ENCODE measurements around the gene GOLGA6L24.
"Not testable (repeated sequence)": the region's sequence is repeated elsewhere in the genome, so short reads cannot be mapped to it uniquely, and the experiment has no call there.

GOLGA6L24 gene

GRCh38 chr15:28357984-28358383 is at the start of gene GOLGA6L24:
Gene GOLGA6L24 (minus strand): TSS chr15:28358084. CDS start chr15:28358023, 61 bp downstream.
- DNase-seq (ENCODE audit: low read depth in 2 of 2) = not testable (repeated sequence)

- not testable (repeated sequence) for DNase-seq (ENCODE audit: low read depth in 2 of 2)
Observed at GRCh38 chr15:28402774-28403435, 45.0 kb upstream of the GOLGA6L24 start.

- not testable (repeated sequence) for DNase-seq (ENCODE audit: low read depth in 2 of 2)
Observed at GRCh38 chr15:28396022-28396421, 38.1 kb upstream of the GOLGA6L24 start.

DNA sequence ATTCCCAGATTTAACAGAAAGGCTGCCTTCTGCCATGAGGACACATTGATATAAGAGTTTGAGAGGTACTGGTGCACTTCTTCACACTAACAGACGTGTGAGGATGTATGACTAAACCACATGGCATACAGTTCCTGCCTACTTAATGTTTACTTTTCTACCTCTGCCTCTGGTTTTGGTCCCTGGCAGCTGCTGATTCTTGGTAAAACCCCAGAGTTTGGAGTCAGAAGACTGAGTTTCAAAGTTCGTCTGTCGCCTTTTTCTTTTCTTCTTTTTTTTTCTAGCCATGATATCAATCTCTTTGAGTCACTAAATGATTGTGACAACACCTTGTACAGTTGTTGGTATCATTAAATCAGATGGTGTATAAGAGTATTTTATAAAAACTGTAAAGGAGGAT is 22.2 kb upstream of the GOLGA6L24 start:
- not testable (repeated sequence) for DNase-seq (ENCODE audit: low read depth in 2 of 2)

- DNase-seq (ENCODE audit: low read depth in 2 of 2) = not testable (repeated sequence)
Observed at GRCh38 chr15:28378364-28378763, 20.5 kb upstream of the GOLGA6L24 start, which contains the start of gene GOLGA8F. Gene GOLGA8F (plus strand): TSS chr15:28378664. CDS start chr15:28378762, 98 bp downstream.

- not testable (repeated sequence) for DNase-seq (ENCODE audit: low read depth in 2 of 2)
Observed at GRCh38 chr15:28365502-28365901, 7.6 kb upstream of the GOLGA6L24 start.

- DNase-seq (ENCODE audit: low read depth in 2 of 2) = not testable (repeated sequence)
Observed at GRCh38 chr15:28322129-28322588, 35.7 kb downstream of the GOLGA6L24 start, which contains the start of gene HERC2. Gene HERC2 (minus strand): TSS chr15:28322179. CDS start chr15:28321433, 746 bp downstream.

- DNase-seq (ENCODE audit: low read depth in 2 of 2) = not testable (repeated sequence)
Observed at GRCh38 chr15:28321358-28322078, 36.4 kb downstream of the GOLGA6L24 start.

DNA sequence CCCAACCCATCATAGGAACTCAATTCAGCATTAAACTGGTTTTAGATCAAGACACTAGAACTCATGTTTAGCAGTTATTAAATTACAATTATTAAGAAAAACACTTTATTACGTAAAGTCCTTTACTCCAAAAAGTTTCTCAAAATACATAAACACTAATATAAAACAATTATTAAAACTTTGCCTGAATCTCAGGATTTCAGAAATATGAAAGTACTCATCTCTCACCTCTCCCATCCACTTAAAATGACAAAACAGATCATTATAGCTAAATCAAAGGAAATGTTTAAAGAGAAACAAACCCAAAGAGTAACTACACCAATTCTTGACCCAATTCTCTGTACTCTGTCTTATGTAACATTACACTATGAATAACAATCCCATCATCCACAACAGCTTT is 38.2 kb downstream of the GOLGA6L24 start:
- not testable (repeated sequence) for DNase-seq (ENCODE audit: low read depth in 2 of 2)

GRCh38 chr15:28318828-28319227 is 39.1 kb downstream of the GOLGA6L24 start:
- not testable (repeated sequence) for DNase-seq (ENCODE audit: low read depth in 2 of 2)

DNA sequence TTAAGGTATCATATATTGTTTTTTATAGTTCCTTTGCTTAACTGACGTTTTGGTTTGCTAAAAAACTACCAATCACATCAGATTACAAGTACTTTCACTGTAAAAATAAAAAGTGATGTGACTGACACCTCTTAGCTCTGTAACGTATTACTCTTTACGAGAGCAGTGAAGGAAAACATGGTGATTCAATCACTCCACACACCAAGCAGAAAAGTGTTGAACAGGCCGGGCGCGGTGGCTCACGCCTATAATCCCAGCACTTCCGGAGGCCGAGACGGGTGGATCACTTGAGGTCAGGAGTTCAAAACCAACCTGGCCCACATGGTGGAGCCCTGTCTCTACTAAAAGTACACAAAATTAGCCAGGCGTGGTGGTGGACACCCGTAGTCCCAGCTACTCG is 39.8 kb downstream of the GOLGA6L24 start:
- DNase-seq (ENCODE audit: low read depth in 2 of 2) = not testable (repeated sequence)

DNA sequence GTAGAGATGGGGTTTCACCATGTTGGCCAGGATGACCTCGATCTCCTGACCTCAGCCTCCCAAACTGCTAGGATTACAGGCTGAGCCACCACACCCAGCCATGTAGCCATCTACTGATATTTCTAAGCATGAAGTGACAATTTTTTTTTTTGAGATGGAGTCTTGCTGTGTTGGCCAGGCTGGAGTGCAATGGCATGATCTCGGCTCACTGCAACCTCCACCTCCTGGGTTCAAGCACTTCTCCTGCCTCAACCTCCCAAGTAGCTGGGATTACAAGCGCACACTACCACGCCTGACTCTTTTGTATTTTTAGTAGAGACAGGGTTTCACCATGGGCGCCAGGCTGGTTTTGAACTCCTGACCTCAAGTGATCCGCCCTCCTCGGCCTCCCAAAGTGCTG is 40.9 kb downstream of the GOLGA6L24 start:
- not testable (repeated sequence) for DNase-seq (ENCODE audit: low read depth in 2 of 2)

GRCh38 chr15:28310454-28310853 is 47.4 kb downstream of the GOLGA6L24 start:
- DNase-seq (ENCODE audit: low read depth in 2 of 2) = not testable (repeated sequence)

GRCh38 chr15:28308718-28309117 is 49.2 kb downstream of the GOLGA6L24 start:
- DNase-seq (ENCODE audit: low read depth in 2 of 2) = not testable (repeated sequence)

All from stimulated activated CD4-positive, alpha-beta T cell treated with anti-CD3 and anti-CD28 coated beads, Interleukin-1b, Interleukin-23, amount 100 ng/mL, for 1 hour (primary cell).